GM19328 (cell line): ENCODE measurements around the gene ZNRF2.
"Not testable (repeated sequence)": the region's sequence is repeated elsewhere in the genome, so short reads cannot be mapped to it uniquely, and the experiment has no call there.

Experiments used
- ATAC-seq: cut with Tn5 transposase; IDR thresholded peaks from one replicate; pipeline ENCODE4 v1.9.1; 2021; ENCODE audit warnings: mild to moderate bottlenecking, moderate library complexity; ENCODE audit not compliant: unreplicated experiment

The ZNRF2 gene

DNA sequence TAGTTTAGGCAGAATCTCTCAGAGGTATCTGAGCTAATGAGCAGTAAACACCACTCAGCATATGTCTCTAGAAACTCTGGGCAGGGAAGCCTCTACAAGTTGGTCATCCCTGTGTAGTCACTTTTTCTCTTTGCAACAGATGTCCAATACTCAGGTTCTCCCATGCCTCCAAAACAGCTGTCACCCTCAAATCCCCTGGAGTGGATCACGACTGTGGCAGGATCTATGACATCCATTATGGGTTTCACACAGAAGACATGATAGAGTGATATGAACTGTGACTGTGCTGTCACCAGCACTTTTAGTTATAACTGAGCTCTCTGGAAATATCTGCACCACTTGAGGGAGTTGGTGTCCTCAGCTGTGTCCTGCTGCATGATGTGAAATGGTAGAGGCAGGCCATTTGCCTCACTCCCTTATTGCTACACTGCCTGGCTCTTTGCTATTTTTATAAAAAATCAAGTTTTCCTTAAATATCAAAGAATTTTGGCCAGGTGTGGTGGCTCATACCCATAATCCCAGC lies 24.1 kb upstream of the ZNRF2 start:
- no peak for ATAC-seq

- no peak for ATAC-seq
These were observed 21.2 kb upstream of the ZNRF2 start for GRCh38 chr7:30263090-30263710.

- ATAC-seq = no peak
These were observed 20.3 kb upstream of the ZNRF2 start for GRCh38 chr7:30264052-30264451.

DNA sequence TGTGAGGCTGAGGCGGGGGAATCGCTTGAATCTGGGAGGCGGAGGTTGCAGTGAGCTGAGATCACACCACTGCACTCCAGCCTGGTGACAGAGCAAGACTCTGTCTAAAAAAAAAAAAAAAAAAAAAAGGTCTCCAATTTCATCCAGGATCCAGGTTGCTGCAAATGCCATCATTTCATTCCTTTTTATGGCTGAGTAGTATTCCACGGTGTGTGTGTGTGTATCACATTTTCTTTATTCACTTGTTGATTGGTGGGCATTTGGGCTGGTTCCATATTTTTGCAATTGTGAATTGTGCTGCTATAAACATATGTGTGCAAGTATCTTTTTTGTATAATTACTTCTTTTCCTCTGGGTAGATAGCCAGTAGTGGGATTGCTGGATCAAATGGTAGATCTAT lies 19.2 kb upstream of the ZNRF2 start:
- ATAC-seq = not testable (repeated sequence)

DNA sequence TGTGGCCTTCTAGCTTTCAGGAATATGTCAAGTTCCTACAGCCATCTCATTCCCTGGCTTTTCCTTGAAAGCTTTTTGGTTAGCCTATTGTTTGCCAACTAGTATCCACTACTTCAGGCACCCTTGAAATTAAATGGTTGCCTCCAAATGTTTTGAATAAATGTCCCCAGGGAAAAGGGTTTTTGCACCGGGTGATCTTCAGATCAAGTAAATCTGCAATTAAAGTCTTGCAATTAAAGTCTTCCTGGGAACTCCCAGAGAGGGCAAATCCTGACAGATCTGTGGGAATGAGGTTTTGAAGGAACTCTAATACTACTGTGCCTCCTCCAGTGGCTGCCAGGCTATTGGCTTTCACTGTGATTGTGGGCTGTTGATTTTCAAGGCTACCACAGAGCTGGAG lies 17.7 kb upstream of the ZNRF2 start:
- ATAC-seq = no peak

GRCh38 chr7:30268586-30268985 lies 15.8 kb upstream of the ZNRF2 start:
- no peak for ATAC-seq

DNA sequence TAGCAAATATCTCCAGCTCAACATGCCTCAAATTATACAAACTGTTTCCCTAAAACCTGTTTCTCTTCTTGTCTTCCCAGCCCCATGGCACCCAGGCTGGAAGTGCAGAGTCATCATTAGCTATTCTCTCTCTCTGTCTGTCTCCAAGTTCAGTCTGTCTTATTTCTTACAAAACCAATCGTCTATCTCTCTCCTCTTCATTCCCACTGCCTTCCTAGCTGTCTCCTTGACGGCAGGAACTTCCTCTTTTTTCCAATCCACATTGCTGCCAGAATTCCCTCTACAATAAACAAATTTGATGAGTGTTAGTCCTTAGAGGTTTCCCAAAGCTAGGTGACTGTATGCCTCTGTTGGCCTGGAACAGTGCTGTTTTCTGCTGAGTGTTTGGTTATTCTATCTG lies 14.9 kb upstream of the ZNRF2 start:
- no peak for ATAC-seq

- ATAC-seq = no peak
These were observed 13.5 kb upstream of the ZNRF2 start for GRCh38 chr7:30270921-30271320.

DNA sequence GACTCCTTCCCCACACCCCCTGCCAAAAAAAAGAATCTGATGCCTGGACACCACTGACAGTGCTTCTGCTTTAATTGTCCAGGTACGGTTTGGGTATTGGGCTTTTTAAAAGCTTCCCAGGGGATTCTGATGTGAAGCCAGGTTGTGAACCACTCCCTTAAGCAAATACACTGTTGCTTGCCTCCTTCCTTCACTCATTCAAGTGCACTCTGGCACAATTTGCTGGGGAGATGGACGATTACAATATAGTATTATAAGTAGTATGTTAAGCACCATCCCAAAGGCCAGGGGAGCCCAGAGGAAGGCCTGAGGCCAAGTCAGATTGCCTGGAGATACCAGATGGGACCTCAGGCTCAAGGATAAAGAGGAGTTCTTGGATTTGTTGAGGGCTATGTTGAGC lies 12.3 kb upstream of the ZNRF2 start:
- no peak for ATAC-seq

DNA sequence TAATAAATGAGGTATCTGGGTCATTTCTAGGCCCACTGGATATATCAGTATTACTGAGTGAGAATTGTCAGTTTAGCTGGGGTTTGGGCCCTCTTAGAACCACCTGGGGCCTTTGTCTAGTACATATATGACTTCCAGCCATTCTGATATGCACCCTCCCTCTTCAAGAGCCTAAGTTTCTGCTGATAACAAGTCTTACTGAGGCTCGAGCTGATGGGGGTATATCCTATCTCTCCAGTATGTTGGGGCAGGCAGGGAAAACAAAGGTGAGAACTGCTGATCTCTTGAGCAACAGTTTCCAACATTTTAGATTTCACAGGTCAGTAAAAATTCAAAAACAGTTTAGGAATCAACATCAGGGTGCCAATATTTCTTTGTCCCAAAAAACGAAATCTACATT lies 10.8 kb upstream of the ZNRF2 start:
- ATAC-seq = no peak

DNA sequence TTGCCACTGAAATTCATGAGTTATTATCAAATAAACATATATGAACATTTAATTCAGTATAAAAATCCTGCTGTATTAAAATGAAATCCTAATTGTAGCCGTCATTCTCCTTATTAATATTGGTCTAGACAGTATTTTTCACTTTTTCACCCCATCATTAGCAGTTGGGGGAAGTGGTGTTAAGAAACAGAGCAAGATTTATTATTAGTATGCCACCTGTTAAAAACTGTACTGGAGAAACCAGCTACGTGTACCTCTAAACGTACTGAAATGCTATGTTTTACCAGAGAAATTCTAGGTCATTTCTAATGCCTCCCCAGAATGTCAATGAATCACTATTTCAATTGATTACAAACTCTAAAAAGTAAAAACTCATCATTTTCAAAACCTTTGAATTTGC lies 9.8 kb upstream of the ZNRF2 start:
- no peak for ATAC-seq

DNA sequence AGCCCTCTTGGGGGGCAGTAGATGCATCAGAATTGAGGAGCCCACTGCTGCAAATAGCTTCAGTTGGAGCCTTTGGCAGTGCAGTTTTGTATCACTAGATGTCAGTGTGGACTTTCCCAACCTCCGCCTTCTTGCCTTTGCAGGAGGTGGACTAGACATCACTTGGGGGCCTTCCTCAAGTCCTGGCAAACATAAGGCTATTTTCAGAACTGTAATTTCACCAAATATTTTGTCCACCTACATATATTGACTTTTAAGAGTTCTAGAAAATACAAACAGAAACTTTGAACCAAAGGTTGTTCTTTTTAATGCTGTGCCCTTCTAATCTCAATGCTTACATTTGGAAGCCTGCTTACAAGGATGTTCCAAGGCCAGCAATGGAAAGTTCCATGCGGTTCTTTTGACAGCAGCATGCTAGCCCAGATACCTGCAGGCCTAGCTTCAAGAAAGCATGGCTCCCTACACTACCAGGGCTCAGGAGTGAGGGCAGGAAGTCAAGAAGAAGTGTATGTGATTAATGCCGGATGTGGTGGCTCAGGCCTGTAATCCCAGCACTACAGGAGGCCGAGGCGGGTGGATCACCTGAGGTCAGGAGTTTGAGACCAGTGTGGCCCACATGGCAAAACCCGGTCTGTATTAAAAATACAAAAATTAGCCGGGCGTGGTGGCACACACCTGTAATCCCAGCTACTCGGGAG lies 8.0 kb upstream of the ZNRF2 start:
- ATAC-seq = no peak

DNA sequence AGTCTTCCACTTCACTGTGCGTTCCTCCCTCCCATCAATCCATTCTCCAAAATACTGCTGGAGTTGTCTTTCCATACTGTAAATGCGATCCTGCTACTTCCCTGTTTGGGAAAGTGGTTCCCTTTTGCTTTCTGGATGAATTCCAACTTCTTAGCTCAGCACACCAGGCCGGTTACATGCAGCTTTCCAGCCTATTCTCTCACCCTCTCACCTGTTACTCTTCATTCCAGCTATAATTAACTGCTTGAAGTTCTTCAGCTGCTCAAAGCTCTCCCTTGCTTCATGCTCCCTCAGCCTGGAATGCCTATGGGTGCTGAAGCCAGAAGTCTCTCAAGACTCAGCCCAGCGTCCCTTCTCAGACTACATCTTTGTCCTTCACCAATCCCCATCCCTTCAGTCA lies 6.0 kb upstream of the ZNRF2 start:
- no peak for ATAC-seq

GRCh38 chr7:30278849-30279652 lies 5.3 kb upstream of the ZNRF2 start:
- no peak for ATAC-seq

GRCh38 chr7:30279653-30279904 lies 4.8 kb upstream of the ZNRF2 start:
- no peak for ATAC-seq

DNA sequence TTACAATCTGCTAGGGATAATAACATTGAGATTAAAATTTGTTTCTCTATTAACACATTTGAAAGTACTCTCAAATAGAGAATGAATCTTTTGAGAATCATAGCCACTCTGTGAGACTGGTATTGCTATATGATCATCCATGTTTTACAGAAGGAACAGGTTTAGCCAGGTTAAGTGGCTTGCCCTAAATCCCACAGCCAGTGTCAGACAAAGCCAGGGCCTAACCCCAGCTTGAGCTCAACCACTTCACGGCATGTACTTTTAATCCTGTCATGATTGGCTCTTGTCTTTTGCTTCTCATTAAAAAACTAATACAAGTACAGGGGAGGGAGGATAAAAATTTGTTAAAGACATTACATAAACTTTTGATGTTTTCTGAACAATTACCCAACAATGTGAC lies 3.8 kb upstream of the ZNRF2 start:
- no peak for ATAC-seq

GRCh38 chr7:30281263-30281662 lies 3.1 kb upstream of the ZNRF2 start:
- no peak for ATAC-seq

DNA sequence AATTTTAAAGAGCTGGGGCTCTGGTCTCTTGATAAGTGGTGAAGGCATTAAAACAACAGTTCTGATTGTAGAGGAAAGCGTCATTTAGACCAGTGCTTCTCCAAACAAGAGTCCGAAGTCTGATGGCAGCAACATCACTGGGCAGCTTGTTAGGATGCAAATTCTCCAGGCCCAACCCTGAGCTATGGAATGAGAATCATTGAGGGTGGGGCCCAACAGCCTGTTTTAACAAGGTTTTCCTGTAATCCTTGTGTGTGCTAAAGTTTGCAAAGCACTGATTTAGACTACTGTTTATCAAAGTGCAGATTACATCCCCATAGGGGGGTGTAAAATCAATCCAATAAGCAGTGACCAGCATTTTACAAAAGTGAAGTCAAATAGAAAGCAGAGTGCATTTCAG lies 2.6 kb upstream of the ZNRF2 start:
- no peak for ATAC-seq

- no peak for ATAC-seq
These were observed 1.7 kb upstream of the ZNRF2 start for GRCh38 chr7:30282735-30283134.

GRCh38 chr7:30285067-30285535 lies 704 bp downstream of the ZNRF2 start:
- peak; percentile 21 for ATAC-seq

DNA sequence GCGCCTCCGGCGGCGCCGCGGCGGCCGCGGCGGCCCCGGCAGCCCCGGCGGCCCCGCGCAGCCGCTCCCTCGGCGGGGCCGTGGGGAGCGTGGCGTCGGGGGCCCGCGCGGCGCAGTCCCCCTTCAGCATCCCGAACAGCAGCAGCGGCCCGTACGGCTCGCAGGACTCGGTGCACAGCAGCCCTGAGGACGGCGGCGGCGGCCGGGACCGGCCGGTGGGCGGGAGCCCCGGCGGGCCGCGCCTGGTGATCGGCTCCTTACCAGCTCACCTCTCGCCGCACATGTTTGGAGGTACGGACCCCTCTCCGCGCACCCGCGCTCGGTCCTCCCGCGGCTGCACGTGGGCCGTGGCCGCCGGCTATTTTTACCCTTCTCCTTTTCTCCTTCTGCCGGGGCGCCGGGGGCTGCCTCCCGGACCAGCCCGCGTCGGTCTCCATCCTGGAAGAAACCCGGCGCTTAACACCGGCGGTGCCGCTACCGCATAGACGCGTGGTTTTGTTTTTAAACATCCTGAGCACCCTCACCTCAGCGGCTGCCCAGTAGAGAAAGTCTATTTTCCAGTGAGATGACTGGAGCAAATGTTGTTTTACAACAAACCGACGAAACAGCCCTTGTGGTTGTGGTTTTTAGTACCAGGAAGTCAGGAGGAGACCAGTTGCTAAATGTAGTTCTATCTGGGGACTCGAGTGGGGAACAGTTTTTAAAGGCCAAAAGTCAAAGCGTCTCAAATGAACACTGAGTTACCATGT lies 1.3 kb downstream of the ZNRF2 start:
- ATAC-seq = peak; percentile 1
